Stimulated activated CD8-positive, alpha-beta memory T cell treated with anti-CD3 and anti-CD28 coated beads, Interleukin-7, amount 100 ng/mL, for 1 hour (primary cell): ENCODE results near the gene FAM32A.
"Not testable (repeated sequence)": the region's sequence is repeated elsewhere in the genome, so short reads cannot be mapped to it uniquely, and the experiment has no call there.

Experiments used
- DNase-seq, 2 donors: peaks; one replicate each; pipeline ENCODE4 v3.0.0-alpha.2; 2020; ENCODE audit warnings: low read depth in 2 of 2

Gene FAM32A

GRCh38 chr19:16164222-16164890 is 20.9 kb upstream of the FAM32A start:
- DNase-seq, result no peak

- no peak for DNase-seq
Measured at GRCh38 chr19:16166417-16166816, 18.8 kb upstream of the FAM32A start.

- DNase-seq, result no peak
Measured at GRCh38 chr19:16167055-16167454, 18.2 kb upstream of the FAM32A start.

- DNase-seq, result no peak
Measured at GRCh38 chr19:16168465-16169081, 16.6 kb upstream of the FAM32A start.

- DNase-seq, result no peak
Measured at GRCh38 chr19:16170134-16170533, 15.1 kb upstream of the FAM32A start.

GRCh38 chr19:16175954-16176353 is 9.3 kb upstream of the FAM32A start:
- DNase-seq, result no peak

GRCh38 chr19:16178866-16179265 is 6.3 kb upstream of the FAM32A start:
- DNase-seq, result not testable (repeated sequence)

GRCh38 chr19:16180611-16181010 is 4.6 kb upstream of the FAM32A start:
- DNase-seq, result no peak

- DNase-seq, result no peak
Measured at GRCh38 chr19:16184665-16185122, 516 bp upstream of the FAM32A start.

GRCh38 chr19:16185768-16186123 is 536 bp downstream of the FAM32A start:
- no peak for DNase-seq

GRCh38 chr19:16188521-16188920 is 3.3 kb downstream of the FAM32A start:
- DNase-seq, result no peak

- no peak for DNase-seq
Measured at GRCh38 chr19:16190198-16190597, 5.0 kb downstream of the FAM32A start.

GRCh38 chr19:16190736-16191135 is 5.5 kb downstream of the FAM32A start:
- no peak for DNase-seq

- no peak for DNase-seq
Measured at GRCh38 chr19:16191216-16191908, 6.2 kb downstream of the FAM32A start.

GRCh38 chr19:16193466-16193865 is 8.3 kb downstream of the FAM32A start:
- DNase-seq, result no peak

GRCh38 chr19:16197188-16197621 is 12.0 kb downstream of the FAM32A start:
- DNase-seq, result no peak

- peak; percentile 97 for DNase-seq
Measured at GRCh38 chr19:16197622-16198369, 12.6 kb downstream of the FAM32A start, which contains the start of gene AP1M1. AP1M1 (plus strand) TSS chr19:16197911; CDS start chr19:16198027, 116 bp downstream.

- no peak for DNase-seq
Measured at GRCh38 chr19:16198370-16198651, 13.1 kb downstream of the FAM32A start.

- no peak for DNase-seq
Measured at GRCh38 chr19:16199275-16199932, 14.2 kb downstream of the FAM32A start.

GRCh38 chr19:16200038-16201010 is 15.1 kb downstream of the FAM32A start:
- no peak for DNase-seq

- DNase-seq, result no peak
Measured at GRCh38 chr19:16201011-16201391, 15.8 kb downstream of the FAM32A start.
